Measurements from ENCODE around the gene ZNF738.

ZNF738 gene

GRCh38 chr19:21358768-21359451 lies at the start of gene ZNF738:
ZNF738 (plus strand) TSS chr19:21359000; CDS start chr19:21359141, 141 bp downstream.
- TF ChIP-seq TAF1 (IDR thresholded peaks at IDR 0.05; ENCODE audit: low read depth) = peak; percentile 74
- TF ChIP-seq CEBPB (IDR thresholded peaks at IDR 0.05) = no peak
- peak; percentile 74 for TF ChIP-seq YY1 (IDR thresholded peaks at IDR 0.05; ENCODE audit: low read depth)

- TF ChIP-seq NFIC (IDR thresholded peaks at IDR 0.05) (no peak), EGR1 (IDR thresholded peaks at IDR 0.05) (no peak), EP300 (IDR thresholded peaks at IDR 0.05; ENCODE audit: borderline replicate concordance) (no peak), USF1 (IDR thresholded peaks at IDR 0.05) (no peak), MAX (IDR thresholded peaks at IDR 0.05) (no peak), RAD21 (IDR thresholded peaks at IDR 0.05; ENCODE audit: low read depth) (no peak), YY1 (IDR thresholded peaks at IDR 0.05; ENCODE audit: low read depth) (no peak), TAF1 (IDR thresholded peaks at IDR 0.05; ENCODE audit: low read depth) (no peak), TEAD4 (IDR thresholded peaks at IDR 0.05) (no peak), CREB1 (IDR thresholded peaks at IDR 0.05; ENCODE audit: low read depth) (no peak), TCF12 (IDR thresholded peaks at IDR 0.05; ENCODE audit: low read depth) (no peak), ZBTB7A (IDR thresholded peaks at IDR 0.05; ENCODE audit: low read depth) (no peak), REST (IDR thresholded peaks at IDR 0.05; ENCODE audit: low read depth) (no peak)
These were observed 44.1 kb upstream of the ZNF738 start for GRCh38 chr19:21314676-21315075.

GRCh38 chr19:21317821-21318220 lies 41.0 kb upstream of the ZNF738 start:
- no peak for TF ChIP-seq CREB1 (IDR thresholded peaks at IDR 0.05; ENCODE audit: low read depth)
- TF ChIP-seq FOXM1 (IDR thresholded peaks at IDR 0.05; ENCODE audit: borderline replicate concordance, low read depth) = no peak
- no peak for TF ChIP-seq USF1 (IDR thresholded peaks at IDR 0.05)
- TF ChIP-seq RAD21 (IDR thresholded peaks at IDR 0.05; ENCODE audit: low read depth) = no peak
- no peak for TF ChIP-seq TCF12 (IDR thresholded peaks at IDR 0.05; ENCODE audit: low read depth)
- no peak for TF ChIP-seq EP300 (IDR thresholded peaks at IDR 0.05; ENCODE audit: borderline replicate concordance)
- no peak for TF ChIP-seq MAX (IDR thresholded peaks at IDR 0.05)

DNA sequence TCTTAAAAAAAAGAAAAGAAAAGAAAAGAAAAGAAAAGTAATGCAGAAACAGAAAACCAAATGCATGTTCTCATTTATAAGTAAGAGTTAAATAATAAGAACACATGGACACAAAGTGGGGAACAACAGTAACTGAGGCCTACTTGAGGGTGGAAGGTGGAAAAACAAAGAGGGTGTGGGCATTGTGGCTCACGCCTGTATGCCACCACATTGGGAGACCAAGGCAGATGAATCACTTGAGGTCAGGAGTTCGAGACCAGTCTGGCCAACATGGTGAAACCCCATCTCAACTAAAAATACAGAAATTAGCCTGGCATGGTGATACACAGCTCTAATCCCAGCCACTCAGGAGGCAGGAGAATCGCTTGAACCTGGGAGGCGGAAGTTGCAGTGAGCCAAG lies 37.7 kb upstream of the ZNF738 start:
- TF ChIP-seq TEAD4 (IDR thresholded peaks at IDR 0.05) = no peak
- TF ChIP-seq FOXM1 (IDR thresholded peaks at IDR 0.05; ENCODE audit: borderline replicate concordance, low read depth) = no peak
- no peak for TF ChIP-seq USF1 (IDR thresholded peaks at IDR 0.05)
- no peak for TF ChIP-seq NFIC (IDR thresholded peaks at IDR 0.05)
- no peak for TF ChIP-seq TAF1 (IDR thresholded peaks at IDR 0.05; ENCODE audit: low read depth)
- TF ChIP-seq CEBPB (IDR thresholded peaks at IDR 0.05) = no peak
- no peak for TF ChIP-seq EGR1 (IDR thresholded peaks at IDR 0.05)
- no peak for TF ChIP-seq EP300 (IDR thresholded peaks at IDR 0.05; ENCODE audit: borderline replicate concordance)
- TF ChIP-seq ZBTB7A (IDR thresholded peaks at IDR 0.05; ENCODE audit: low read depth) = no peak
- no peak for TF ChIP-seq MAX (IDR thresholded peaks at IDR 0.05)
- no peak for TF ChIP-seq RAD21 (IDR thresholded peaks at IDR 0.05; ENCODE audit: low read depth)
- no peak for TF ChIP-seq YY1 (IDR thresholded peaks at IDR 0.05; ENCODE audit: low read depth)
- no peak for TF ChIP-seq TCF12 (IDR thresholded peaks at IDR 0.05; ENCODE audit: low read depth)
- TF ChIP-seq CREB1 (IDR thresholded peaks at IDR 0.05; ENCODE audit: low read depth) = no peak

GRCh38 chr19:21321996-21322395 lies 36.8 kb upstream of the ZNF738 start:
- TF ChIP-seq EP300 (IDR thresholded peaks at IDR 0.05; ENCODE audit: borderline replicate concordance) = no peak
- TF ChIP-seq REST (IDR thresholded peaks at IDR 0.05; ENCODE audit: low read depth) = no peak
- no peak for TF ChIP-seq FOXM1 (IDR thresholded peaks at IDR 0.05; ENCODE audit: borderline replicate concordance, low read depth)
- TF ChIP-seq TCF12 (IDR thresholded peaks at IDR 0.05; ENCODE audit: low read depth) = no peak
- TF ChIP-seq EGR1 (IDR thresholded peaks at IDR 0.05) = no peak
- TF ChIP-seq RAD21 (IDR thresholded peaks at IDR 0.05; ENCODE audit: low read depth) = no peak
- no peak for TF ChIP-seq NFIC (IDR thresholded peaks at IDR 0.05)
- TF ChIP-seq MAX (IDR thresholded peaks at IDR 0.05) = no peak
- TF ChIP-seq YY1 (IDR thresholded peaks at IDR 0.05; ENCODE audit: low read depth) = no peak
- TF ChIP-seq ZBTB7A (IDR thresholded peaks at IDR 0.05; ENCODE audit: low read depth) = no peak
- no peak for TF ChIP-seq TAF1 (IDR thresholded peaks at IDR 0.05; ENCODE audit: low read depth)
- TF ChIP-seq CREB1 (IDR thresholded peaks at IDR 0.05; ENCODE audit: low read depth) = no peak
- no peak for TF ChIP-seq USF1 (IDR thresholded peaks at IDR 0.05)
- no peak for TF ChIP-seq TEAD4 (IDR thresholded peaks at IDR 0.05)
- no peak for TF ChIP-seq CEBPB (IDR thresholded peaks at IDR 0.05)

All from Ishikawa (cell line).